ENCODE measurements around the gene CCL27. TPM values are rescaled to one million over a fixed set of nuclear protein-coding genes. Genes with fewer than 3 reads are reported as not detected.

The CCL27 gene
- total and polyA plus RNA-seq, 2 of the 8 experiments (the other 6 are each of a cell fraction or from before 2014, with no cell fraction given), result 0.42 TPM; not detected in 1

- TF ChIP-seq PHF8 (conservative IDR thresholded peaks at IDR 0.05; ENCODE audit: low read depth, low read length), result peak; percentile 68
These were observed 24.9 kb downstream of the CCL27 start, which contains the start of gene SIGMAR1 (continued) for GRCh38 chr9:34637356-34638137.

Measured in H1 (cell line).